H9 (cell line): ENCODE data around the gene CNRIP1. TPM values are rescaled to one million over a fixed set of nuclear protein-coding genes. Genes with fewer than 3 reads are reported as not detected.

ENCODE experiments used
- DNase-seq: peaks from one replicate; pipeline ENCODE4 v3.0.0-alpha.2; 2017
- H2AFZ ChIP-seq: one replicate; pipeline ENCODE4 v1.6.1; 2013; ENCODE audit warnings: mild to moderate bottlenecking, low read length, control low read depth, moderate library complexity
- H2AK5ac ChIP-seq: 2 replicates; pipeline ENCODE4 v1.6.1; 2013; ENCODE audit warnings: low read length, control low read depth, mixed read lengths; ENCODE audit not compliant: insufficient read length
- H2BK120ac ChIP-seq: one replicate; pipeline ENCODE4 v1.6.1; 2013; ENCODE audit warnings: low read depth, mild to moderate bottlenecking, low read length, control low read depth, inconsistent platforms; ENCODE audit not compliant: poor library complexity, severe bottlenecking
- H2BK12ac ChIP-seq: 2 replicates; pipeline ENCODE4 v1.6.1; 2013; ENCODE audit warnings: low read length, control low read depth, mixed read lengths, low read depth; ENCODE audit not compliant: insufficient read length
- H2BK15ac ChIP-seq: 2 replicates; pipeline ENCODE4 v1.6.1; 2013; ENCODE audit warnings: low read depth, low read length, control low read depth
- H2BK20ac ChIP-seq: one replicate; pipeline ENCODE4 v1.6.1; 2013; ENCODE audit warnings: low read depth, mild to moderate bottlenecking, low read length, control low read depth, inconsistent platforms; ENCODE audit not compliant: poor library complexity, severe bottlenecking
- H2BK5ac ChIP-seq: 2 replicates; pipeline ENCODE4 v1.6.1; 2013; ENCODE audit warnings: low read length, control low read depth, mixed read lengths; ENCODE audit not compliant: insufficient read length
- H3K14ac ChIP-seq: 2 replicates; pipeline ENCODE4 v1.6.1; 2013; ENCODE audit warnings: low read length, control low read depth; ENCODE audit not compliant: insufficient read depth
- H3K18ac ChIP-seq: 2 replicates; pipeline ENCODE4 v1.6.1; 2013; ENCODE audit warnings: low read depth, mild to moderate bottlenecking, mixed read lengths, low read length, control low read depth; ENCODE audit not compliant: insufficient read length
- H3K23ac ChIP-seq: 2 replicates; pipeline ENCODE4 v1.6.1; 2013; ENCODE audit warnings: low read length, control low read depth, mixed read lengths, low read depth; ENCODE audit not compliant: insufficient read length
- H3K23me2 ChIP-seq: 2 replicates; pipeline ENCODE4 v1.6.1; 2013; ENCODE audit warnings: low read depth, mild to moderate bottlenecking, mixed read lengths, low read length, control low read depth; ENCODE audit not compliant: insufficient read length, poor library complexity, severe bottlenecking
- H3K27ac ChIP-seq: 2 replicates; pipeline ENCODE4 v1.5.1; 2013; ENCODE audit warnings: low read length, control low read depth, mixed read lengths, low read depth; ENCODE audit not compliant: insufficient read length
- H3K27me3 ChIP-seq: 2 replicates; pipeline ENCODE4 v1.6.1; 2013; ENCODE audit warnings: low read length, control low read depth, inconsistent platforms; ENCODE audit not compliant: insufficient read depth
- H3K4ac ChIP-seq: 2 replicates; pipeline ENCODE4 v1.6.1; 2013; ENCODE audit warnings: low read depth, mild to moderate bottlenecking, control low read depth, inconsistent platforms, low read length, moderate library complexity
- H3K4me1 ChIP-seq: 2 replicates; pipeline ENCODE4 v1.6.1; 2013; ENCODE audit warnings: low read length, control low read depth, inconsistent platforms; ENCODE audit not compliant: insufficient read depth
- H3K4me2 ChIP-seq: 2 replicates; pipeline ENCODE4 v1.6.1; 2013; ENCODE audit warnings: low read length, control low read depth, mixed read lengths; ENCODE audit not compliant: insufficient read length, insufficient read depth
- H3K56ac ChIP-seq: 2 replicates; pipeline ENCODE4 v1.6.1; 2013; ENCODE audit warnings: low read depth, mild to moderate bottlenecking, mixed read lengths, low read length, control low read depth; ENCODE audit not compliant: insufficient read length
- H3K79me1 ChIP-seq: 2 replicates; pipeline ENCODE4 v1.6.1; 2013; ENCODE audit warnings: low read depth, mild to moderate bottlenecking, moderate library complexity, low read length, control low read depth, inconsistent platforms; ENCODE audit not compliant: insufficient read depth, poor library complexity, severe bottlenecking
- H3K79me2 ChIP-seq: 2 replicates; pipeline ENCODE4 v1.6.1; 2013; ENCODE audit warnings: low read length, control low read depth, inconsistent platforms; ENCODE audit not compliant: insufficient read depth
- H3K9ac ChIP-seq: 2 replicates; pipeline ENCODE4 v1.6.1; 2013; ENCODE audit warnings: low read length, control low read depth, mixed read lengths; ENCODE audit not compliant: insufficient read length; ENCODE audit errors: extremely low read depth
- H3K9me3 ChIP-seq: one replicate; pipeline ENCODE4 v1.6.1; 2013; ENCODE audit warnings: low read depth, low read length, inconsistent platforms; ENCODE audit not compliant: control insufficient read depth
- H3T11ph ChIP-seq: one replicate; pipeline ENCODE4 v1.6.1; 2013; ENCODE audit warnings: mild to moderate bottlenecking, low read length, control low read depth, inconsistent platforms
- H4K20me1 ChIP-seq: one replicate; pipeline ENCODE4 v1.6.1; 2013; ENCODE audit not compliant: control insufficient read depth, insufficient read length, insufficient read depth
- H4K5ac ChIP-seq: 2 replicates; pipeline ENCODE4 v1.6.1; 2013; ENCODE audit warnings: low read depth, mild to moderate bottlenecking, mixed read lengths, low read length, control low read depth; ENCODE audit not compliant: insufficient read length
- H4K8ac ChIP-seq: replicated peaks from 2 replicates; pipeline ENCODE4 v1.6.1; 2013; ENCODE audit warnings: low read length, control low read depth, mixed read lengths, low read depth; ENCODE audit not compliant: insufficient read length
- H4K91ac ChIP-seq: 2 replicates; pipeline ENCODE4 v1.6.1; 2013; ENCODE audit warnings: low read depth, mild to moderate bottlenecking, moderate library complexity, mixed read lengths, low read length, control low read depth; ENCODE audit not compliant: insufficient read length
- H3K27ac Mint-ChIP-seq, 3 experiments: 2 replicates in 2 of 3; 3 replicates in 1 of 3; pipeline ENCODE4 v1.8.0; 2020 to 2021; ENCODE audit warnings: mixed read lengths in 3 of 3, mild to moderate bottlenecking in 1 of 3, moderate library complexity in 1 of 3
- H3K27me3 Mint-ChIP-seq: 2 replicates; pipeline ENCODE4 v1.8.0; 2021; ENCODE audit warnings: low read depth, mild to moderate bottlenecking, moderate library complexity, mixed read lengths
- H3K36me3 Mint-ChIP-seq, 3 experiments: 2 replicates in 2 of 3; 3 replicates in 1 of 3; pipeline ENCODE4 v1.8.0; 2020 to 2021; ENCODE audit warnings: low read depth in 3 of 3, mixed read lengths in 3 of 3; ENCODE audit not compliant: insufficient read depth in 1 of 3
- H3K4me1 Mint-ChIP-seq, 2 experiments: 2 replicates each; pipeline ENCODE4 v1.8.0; 2020; ENCODE audit warnings: mixed read lengths in 2 of 2
- H3K4me3 Mint-ChIP-seq, 2 experiments: 2 replicates in 1 of 2; 3 replicates in 1 of 2; pipeline ENCODE4 v1.8.0; 2020 to 2021; ENCODE audit warnings: mild to moderate bottlenecking in 2 of 2, mixed read lengths in 2 of 2, moderate library complexity in 1 of 2
- H3K9me3 Mint-ChIP-seq, 2 experiments: 2 replicates in 1 of 2; 3 replicates in 1 of 2; pipeline ENCODE4 v1.8.0; 2020; ENCODE audit warnings: mild to moderate bottlenecking in 2 of 2, mixed read lengths in 2 of 2, moderate library complexity in 1 of 2
- CTCF ChIP-seq: fragments of 200-600 bp; sonication (generic); conservative IDR thresholded peaks from 3 replicates; pipeline ENCODE4 v1.8.0; 2021; ENCODE audit warnings: antibody characterized with exemption, mild to moderate bottlenecking
- WGBS: extraction: QIAGEN DNeasy Blood & Tissue Kit; methylation state at CpG from one replicate; pipeline ENCODE4 v1.1.7; 2013; ENCODE audit warnings: missing lambda C conversion rate, low lambda C conversion rate, mixed read lengths; ENCODE audit not compliant: insufficient read length; ENCODE audit errors: extremely low coverage; 5-methylcytosine and 5-hydroxymethylcytosine counted together
- total RNA-seq: library from RNA; stranded (reverse); gene quantifications from 2 replicates; pipeline ENCODE4 v1.2.1, GENCODE V29; 2021

The CNRIP1 gene
- total RNA-seq, 1 experiment from 2014 or later = 0.70 TPM

GRCh38 chr2:68284896-68285295 is 34.9 kb downstream of the CNRIP1 start:
- Histone ChIP-seq H3K23ac (no peak overlapping the region), H3K79me1 (no peaks in the 10 kb centered on the region), H3K4me1 (no peaks in the 10 kb centered on the region), H2BK15ac (no peak overlapping the region), H2BK120ac (no peak overlapping the region), H2AK5ac (no peak overlapping the region), H2AFZ (no peak overlapping the region), H3K18ac (no peak overlapping the region), H3K79me2 (no peaks in the 10 kb centered on the region), H3K27ac (no peak overlapping the region), H3K27me3 (no peaks in the 10 kb centered on the region), H2BK20ac (no peak overlapping the region), H3K9me3 (no peaks in the 10 kb centered on the region), H4K91ac (no peak overlapping the region), H2BK5ac (no peak overlapping the region), H2BK12ac (no peak overlapping the region), H3K9ac (no peak overlapping the region), H4K20me1 (no peaks in the 10 kb centered on the region), H4K5ac (no peak overlapping the region), H3K56ac (no peak overlapping the region), H3K4ac (no peak overlapping the region), H3K23me2 (no peaks in the 10 kb centered on the region), H4K8ac (no peak overlapping the region), H3T11ph (no peak overlapping the region), H3K4me2 (no peak overlapping the region), H3K14ac (no peak overlapping the region)
- Mint-ChIP-seq H3K4me1 (peaks cover 0 to 7% of the 10 kb centered on the region in 2 experiments; a peak in 1 of 4 replicates), H3K27me3 (peaks cover 4% of the 10 kb centered on the region; the same call in 1 of the 2 replicates), H3K36me3 (no peaks in the 10 kb centered on the region), H3K27ac (no peak overlapping the region), H3K4me3 (no peak overlapping the region), H3K9me3 (no peaks in the 10 kb centered on the region)
- DNase-seq = no peak
- no CpG with 5 or more reads among the region's 3 CpGs for WGBS
- no peak for TF ChIP-seq CTCF
